Mesenchymal stem cell (in vitro differentiated cells and primary cell): ENCODE results near the gene SLC35F3.

Source experiments
- DNase-seq: peaks from one replicate; pipeline ENCODE4 v3.0.0-alpha.2; 2013
- H2AFZ ChIP-seq: one replicate; pipeline ENCODE4 v1.6.1; 2013; ENCODE audit warnings: low read depth, mild to moderate bottlenecking, control low read depth, inconsistent platforms, low read length, moderate library complexity
- H2AK5ac ChIP-seq: 2 replicates; pipeline ENCODE4 v1.6.1; 2013; ENCODE audit warnings: low read length, moderate library complexity, mild to moderate bottlenecking, inconsistent platforms; ENCODE audit not compliant: severe bottlenecking
- H2BK120ac ChIP-seq: one replicate; pipeline ENCODE4 v1.6.1; 2013; ENCODE audit warnings: low read depth, mild to moderate bottlenecking, inconsistent platforms, low read length, moderate library complexity
- H2BK12ac ChIP-seq, 2 experiments: one replicate each; pipeline ENCODE4 v1.6.1; 2013; ENCODE audit warnings: inconsistent platforms in 2 of 2, low read length in 2 of 2, mild to moderate bottlenecking in 2 of 2, moderate library complexity in 2 of 2, control low read depth in 1 of 2
- H2BK15ac ChIP-seq: one replicate; pipeline ENCODE4 v1.6.1; 2013; ENCODE audit warnings: mild to moderate bottlenecking, low read depth, inconsistent platforms; ENCODE audit not compliant: poor library complexity, severe bottlenecking
- H2BK5ac ChIP-seq: 2 replicates; pipeline ENCODE4 v1.6.1; 2013; ENCODE audit warnings: low read depth, mild to moderate bottlenecking, low read length, control low read depth, inconsistent platforms; ENCODE audit not compliant: poor library complexity, severe bottlenecking
- H3K14ac ChIP-seq, 2 experiments: one replicate each; pipeline ENCODE4 v1.6.1; 2013; ENCODE audit warnings: inconsistent platforms in 2 of 2, low read length in 2 of 2, control low read depth in 1 of 2, mild to moderate bottlenecking in 1 of 2, moderate library complexity in 1 of 2
- H3K18ac ChIP-seq, 2 experiments: one replicate each; pipeline ENCODE4 v1.6.1; 2013; ENCODE audit warnings: inconsistent platforms in 2 of 2, low read length in 2 of 2, control low read depth in 1 of 2, low read depth in 1 of 2, mild to moderate bottlenecking in 1 of 2
- H3K23ac ChIP-seq, 2 experiments: one replicate each; pipeline ENCODE4 v1.6.1; 2013; ENCODE audit warnings: inconsistent platforms in 2 of 2, low read length in 2 of 2, mild to moderate bottlenecking in 2 of 2, moderate library complexity in 2 of 2, control low read depth in 1 of 2
- H3K27ac ChIP-seq: 2 replicates; pipeline ENCODE4 v1.5.1; 2013; ENCODE audit warnings: mild to moderate bottlenecking, moderate library complexity, low read length, control low read depth, inconsistent platforms; ENCODE audit not compliant: poor library complexity, severe bottlenecking
- H3K27me3 ChIP-seq, 2 experiments: 2 replicates each; pipeline versions ENCODE4 v1.6.1 to v1.7.0; 2013; ENCODE audit warnings: low read length in 2 of 2, mild to moderate bottlenecking in 2 of 2, moderate library complexity in 2 of 2, control low read depth in 1 of 2, inconsistent platforms in 1 of 2; ENCODE audit not compliant: control insufficient read depth in 1 of 2, insufficient read depth in 1 of 2
- H3K36me3 ChIP-seq, 2 experiments: 2 replicates each; pipeline versions ENCODE4 v1.6.1 to v1.7.0; 2013; ENCODE audit warnings: low read length in 2 of 2, control low read depth in 1 of 2, inconsistent platforms in 1 of 2, low read depth in 1 of 2, mild to moderate bottlenecking in 1 of 2; ENCODE audit not compliant: insufficient read depth in 2 of 2, control insufficient read depth in 1 of 2
- H3K4ac ChIP-seq, 2 experiments: one replicate each; pipeline ENCODE4 v1.6.1; 2013; ENCODE audit warnings: inconsistent platforms in 2 of 2, low read length in 2 of 2, mild to moderate bottlenecking in 2 of 2, moderate library complexity in 2 of 2, control low read depth in 1 of 2, low read depth in 1 of 2
- H3K4me1 ChIP-seq: 2 replicates; pipeline ENCODE4 v1.6.1; 2013; ENCODE audit warnings: low read depth, low read length, control low read depth; ENCODE audit not compliant: control insufficient read depth, insufficient read depth
- H3K4me2 ChIP-seq: 2 replicates; pipeline ENCODE4 v1.6.1; 2013; ENCODE audit warnings: low read length, mild to moderate bottlenecking, inconsistent platforms; ENCODE audit not compliant: poor library complexity, severe bottlenecking
- H3K4me3 ChIP-seq, 2 experiments: 2 replicates each; pipeline versions ENCODE4 v1.5.1 to v1.7.0; 2013; ENCODE audit warnings: low read length in 2 of 2, mild to moderate bottlenecking in 2 of 2, control low read depth in 1 of 2, low read depth in 1 of 2; ENCODE audit not compliant: insufficient read depth in 1 of 2
- H3K79me1 ChIP-seq: replicated peaks from 2 replicates; pipeline ENCODE4 v1.6.1; 2013; ENCODE audit warnings: mild to moderate bottlenecking, control low read depth, low read length, inconsistent platforms; ENCODE audit not compliant: poor library complexity, severe bottlenecking
- H3K9ac ChIP-seq: 2 replicates; pipeline ENCODE4 v1.7.0; 2013; ENCODE audit warnings: mild to moderate bottlenecking, low read length, moderate library complexity
- H3K9me3 ChIP-seq: 2 replicates; pipeline ENCODE4 v1.7.0; 2013; ENCODE audit warnings: mild to moderate bottlenecking, low read length; ENCODE audit not compliant: control insufficient read depth
- H4K8ac ChIP-seq: one replicate; pipeline ENCODE4 v1.6.1; 2013; ENCODE audit warnings: inconsistent platforms, mild to moderate bottlenecking, low read length, moderate library complexity
- H4K91ac ChIP-seq: one replicate; pipeline ENCODE4 v1.6.1; 2013; ENCODE audit warnings: mild to moderate bottlenecking, low read length, inconsistent platforms
- WGBS: methylation state at CpG from one replicate; pipeline ENCODE4 v1.1.7; 2013; ENCODE audit warnings: mixed read lengths; 5-methylcytosine and 5-hydroxymethylcytosine counted together

Gene SLC35F3

DNA sequence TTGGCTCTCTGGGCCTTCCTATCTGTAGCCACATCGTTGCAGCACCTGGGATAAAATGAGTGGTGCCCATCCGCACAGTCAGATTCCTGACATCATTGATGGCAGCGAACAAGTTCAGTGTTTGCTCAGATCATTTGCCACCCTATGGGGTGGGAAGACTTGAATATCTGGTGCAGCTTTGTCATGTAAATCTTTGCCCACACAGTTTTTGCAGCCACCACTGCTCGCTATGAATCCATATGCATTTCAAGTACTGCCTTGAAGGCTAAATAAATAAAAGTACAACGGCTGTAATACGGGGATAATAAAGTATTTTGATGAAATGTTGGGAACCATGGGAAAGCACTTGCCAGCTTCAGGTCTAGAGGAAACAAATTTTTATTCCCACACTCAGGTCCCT is 412.5 kb downstream of the SLC35F3 start:
- Histone ChIP-seq H2BK15ac (peak overlapping the region; percentile 21), H3K4ac (no peak overlapping the region), H3K36me3 (no peaks in the 10 kb centered on the region), H2BK120ac (no peak overlapping the region), H3K9ac (no peak overlapping the region), H3K4me2 (no peak overlapping the region), H3K4me3 (no peak overlapping the region), H3K9me3 (no peaks in the 10 kb centered on the region), H4K91ac (no peak overlapping the region), H3K14ac (peak overlapping the region in 1 of 2 experiments; percentile 36), H3K27ac (no peak overlapping the region), H3K4me1 (no peaks in the 10 kb centered on the region), H2AFZ (no peak overlapping the region), H2AK5ac (no peak overlapping the region), H2BK12ac (no peak overlapping the region), H3K79me1 (no peaks in the 10 kb centered on the region), H2BK5ac (no peak overlapping the region), H3K23ac (no peak overlapping the region), H3K18ac (no peak overlapping the region), H4K8ac (no peak overlapping the region), H3K27me3 (peaks cover 9 to 59% of the 10 kb centered on the region in 2 experiments)
- whole genome bisulfite sequencing: 79% methylated on average over 3 of the region's 6 CpGs
- no peak for DNase-seq

DNA sequence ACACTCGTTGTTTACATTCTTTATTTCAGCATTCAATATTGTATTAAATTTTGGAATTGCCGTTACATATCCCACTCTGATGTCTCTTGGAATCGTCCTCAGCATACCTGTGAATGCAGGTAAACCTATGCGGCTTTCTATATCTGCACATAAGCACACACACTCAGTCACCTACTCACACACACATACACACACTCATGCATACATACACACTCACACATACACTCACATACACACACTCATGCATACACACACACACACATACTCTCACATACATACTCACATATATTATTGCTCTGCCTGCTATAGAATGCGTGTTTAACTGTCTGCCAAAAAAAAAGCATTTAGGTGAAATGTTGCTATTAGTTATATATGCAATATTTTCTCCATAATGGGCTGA is 415.6 kb downstream of the SLC35F3 start:
- no peak overlapping the region for H2BK120ac ChIP-seq
- H3K9ac ChIP-seq: no peak overlapping the region
- no peak overlapping the region for H3K18ac ChIP-seq
- DNase-seq: no peak
- H3K4me2 ChIP-seq: no peak overlapping the region
- H3K79me1 ChIP-seq: no peaks in the 10 kb centered on the region
- no peaks in the 10 kb centered on the region for H3K4me1 ChIP-seq
- H2BK12ac ChIP-seq: no peak overlapping the region
- H3K27me3 ChIP-seq: peaks cover 22 to 78% of the 10 kb centered on the region in 2 experiments
- H3K4ac ChIP-seq: no peak overlapping the region
- no peak overlapping the region for H3K27ac ChIP-seq
- no peak overlapping the region for H3K4me3 ChIP-seq
- no peak overlapping the region for H4K8ac ChIP-seq
- WGBS: 77% methylated on average over 4 of the region's 5 CpGs
- no peak overlapping the region for H3K23ac ChIP-seq
- H4K91ac ChIP-seq: no peak overlapping the region
- H3K14ac ChIP-seq: no peak overlapping the region
- no peaks in the 10 kb centered on the region for H3K9me3 ChIP-seq
- H3K36me3 ChIP-seq: no peaks in the 10 kb centered on the region
- no peak overlapping the region for H2BK15ac ChIP-seq
- H2AK5ac ChIP-seq: no peak overlapping the region
- H2AFZ ChIP-seq: no peak overlapping the region
- H2BK5ac ChIP-seq: no peak overlapping the region

DNA sequence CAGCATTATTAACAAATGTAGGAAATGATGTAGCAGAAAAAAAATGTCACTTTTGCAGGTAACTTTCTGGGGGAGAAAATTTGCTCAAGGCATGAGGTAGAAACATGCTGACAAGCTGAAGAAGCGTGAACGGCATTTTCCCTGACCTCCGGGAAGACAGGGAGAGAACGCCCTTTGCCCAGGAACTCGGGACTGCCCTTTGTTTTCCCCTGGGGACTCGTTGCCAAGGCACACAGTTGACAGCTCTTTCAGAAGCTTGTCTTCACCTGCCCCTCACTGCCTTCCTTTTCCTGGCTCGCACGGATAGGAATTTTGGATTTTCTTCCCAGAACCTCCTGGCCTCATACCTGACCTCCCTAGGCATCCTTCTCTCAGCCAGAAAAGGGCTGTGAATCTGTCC is 416.1 kb downstream of the SLC35F3 start:
- H2BK120ac ChIP-seq: no peak overlapping the region
- H2BK15ac ChIP-seq: no peak overlapping the region
- no peak overlapping the region for H2BK12ac ChIP-seq
- no peak overlapping the region for H3K27ac ChIP-seq
- H4K91ac ChIP-seq: no peak overlapping the region
- H2AFZ ChIP-seq: no peak overlapping the region
- no peaks in the 10 kb centered on the region for H3K79me1 ChIP-seq
- no peaks in the 10 kb centered on the region for H3K4me1 ChIP-seq
- H4K8ac ChIP-seq: no peak overlapping the region
- no peak overlapping the region for H2BK5ac ChIP-seq
- H3K36me3 ChIP-seq: no peaks in the 10 kb centered on the region
- H3K27me3 ChIP-seq: peaks cover 27 to 82% of the 10 kb centered on the region in 2 experiments
- H3K14ac ChIP-seq: no peak overlapping the region
- no peak overlapping the region for H2AK5ac ChIP-seq
- H3K4me2 ChIP-seq: no peak overlapping the region
- H3K4ac ChIP-seq: no peak overlapping the region
- no peak overlapping the region for H3K18ac ChIP-seq
- no peak overlapping the region for H3K23ac ChIP-seq
- H3K4me3 ChIP-seq: no peak overlapping the region
- H3K9me3 ChIP-seq: no peaks in the 10 kb centered on the region
- DNase-seq: no peak
- WGBS: 79% methylated on average over 8 of the region's 8 CpGs
- no peak overlapping the region for H3K9ac ChIP-seq

DNA sequence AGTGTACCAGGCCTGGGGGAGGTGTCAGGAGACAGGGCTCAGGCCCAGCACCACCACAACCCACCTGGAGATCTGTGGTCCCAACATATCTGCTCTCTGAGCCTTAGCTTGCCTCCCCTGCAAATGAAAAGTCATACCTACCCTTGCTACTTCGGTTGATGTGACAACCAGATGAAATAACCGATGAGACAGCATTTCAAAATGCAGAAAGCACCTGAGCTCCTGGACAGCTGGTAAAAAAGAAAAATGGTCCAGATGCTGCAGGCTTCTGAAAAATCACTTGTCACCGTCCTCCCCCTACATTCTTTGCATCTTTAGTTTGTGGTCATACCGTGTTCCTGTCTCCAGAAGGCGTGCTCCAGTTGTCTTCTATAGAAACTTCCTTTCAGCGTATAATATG is 416.8 kb downstream of the SLC35F3 start:
- Histone ChIP-seq H2BK15ac (no peak overlapping the region), H3K23ac (no peak overlapping the region), H3K4me3 (no peak overlapping the region)

More for the DNA sequence above, 416.8 kb downstream of the SLC35F3 start:
- H3K9me3 ChIP-seq: no peaks in the 10 kb centered on the region
- H2AFZ ChIP-seq: no peak overlapping the region
- no peaks in the 10 kb centered on the region for H3K79me1 ChIP-seq
- H3K9ac ChIP-seq: no peak overlapping the region
- no peak overlapping the region for H2BK120ac ChIP-seq
- H2BK5ac ChIP-seq: no peak overlapping the region
- no peaks in the 10 kb centered on the region for H3K4me1 ChIP-seq
- H3K14ac ChIP-seq: no peak overlapping the region
- no peaks in the 10 kb centered on the region for H3K36me3 ChIP-seq
- H3K27me3 ChIP-seq: peaks cover 32 to 88% of the 10 kb centered on the region in 2 experiments
- WGBS: 95% methylated on average over 4 of the region's 6 CpGs
- no peak overlapping the region for H3K18ac ChIP-seq
- no peak overlapping the region for H4K91ac ChIP-seq
- H4K8ac ChIP-seq: no peak overlapping the region
- no peak overlapping the region for H2BK12ac ChIP-seq
- DNase-seq: no peak
- H3K4ac ChIP-seq: no peak overlapping the region
- no peak overlapping the region for H2AK5ac ChIP-seq
- H3K27ac ChIP-seq: no peak overlapping the region
- H3K4me2 ChIP-seq: no peak overlapping the region
